CD4-positive, alpha-beta memory T cell (primary cell): Measurements from ENCODE around the gene PACRG. TPM values are rescaled to one million over a fixed set of nuclear protein-coding genes. Genes with fewer than 3 reads are reported as not detected.

Experiments
- CTCF ChIA-PET: fragments of 350-600 bp; sonication (Branson Sonifier 250); formaldehyde crosslinking; loops from one replicate; lab custom pipeline; 2021; ENCODE audit warnings: inconsistent platforms; ENCODE audit not compliant: partially characterized antibody; lab: Charles Lee
- POLR2A ChIA-PET: fragments of 350-600 bp; sonication (Branson Sonifier 250); formaldehyde crosslinking; loops from one replicate; lab custom pipeline; 2021; ENCODE audit not compliant: partially characterized antibody; lab: Charles Lee
- DNase-seq, 5 donors: peaks; one replicate each; pipeline versions ENCODE4 v3.0.0 to v3.0.0-alpha.2; 2020 to 2022; ENCODE audit warnings: mixed read lengths in 1 of 5
- H3K27ac ChIP-seq: one replicate; pipeline ENCODE4 v1.7.0; 2013; ENCODE audit warnings: low read depth, low read length
- H3K27me3 ChIP-seq: 2 replicates; pipeline ENCODE4 v1.7.0; 2013; ENCODE audit warnings: mild to moderate bottlenecking, low read length, moderate library complexity; ENCODE audit not compliant: insufficient read depth
- H3K36me3 ChIP-seq: 2 replicates; pipeline ENCODE4 v1.7.0; 2013; ENCODE audit warnings: mild to moderate bottlenecking, low read length, moderate library complexity; ENCODE audit not compliant: insufficient read depth
- H3K4me1 ChIP-seq: 2 replicates; pipeline ENCODE4 v1.7.0; 2013; ENCODE audit warnings: mild to moderate bottlenecking, low read length, moderate library complexity; ENCODE audit not compliant: insufficient read depth
- H3K4me3 ChIP-seq, 2 donors: one replicate each; pipeline ENCODE4 v1.7.0; 2013; ENCODE audit warnings: low read length in 2 of 2, mild to moderate bottlenecking in 1 of 2
- H3K9me3 ChIP-seq, 2 donors: one replicate each; pipeline ENCODE4 v1.7.0; 2013; ENCODE audit warnings: low read length in 2 of 2, control low read depth in 1 of 2; ENCODE audit not compliant: control insufficient read depth in 1 of 2
- H3K27ac Mint-ChIP-seq, 7 donors: one replicate each; pipeline ENCODE4 v1.8.0; 2020 to 2021; ENCODE audit warnings: mixed read lengths in 7 of 7, mild to moderate bottlenecking in 6 of 7, inconsistent platforms in 3 of 7, moderate library complexity in 3 of 7
- H3K27me3 Mint-ChIP-seq, 2 donors: one replicate each; pipeline ENCODE4 v1.8.0; 2020 to 2021; ENCODE audit warnings: mixed read lengths in 2 of 2
- H3K36me3 Mint-ChIP-seq, 2 donors: one replicate each; pipeline ENCODE4 v1.8.0; 2020 to 2021; ENCODE audit warnings: mixed read lengths in 2 of 2, inconsistent platforms in 1 of 2, mild to moderate bottlenecking in 1 of 2
- H3K4me1 Mint-ChIP-seq, 4 donors: one replicate each; pipeline ENCODE4 v1.8.0; 2020 to 2021; ENCODE audit warnings: mixed read lengths in 4 of 4, mild to moderate bottlenecking in 1 of 4
- H3K4me3 Mint-ChIP-seq, 8 donors: one replicate each; pipeline ENCODE4 v1.8.0; 2020 to 2021; ENCODE audit warnings: mixed read lengths in 8 of 8, mild to moderate bottlenecking in 7 of 8, moderate library complexity in 6 of 8, inconsistent platforms in 3 of 8
- H3K9me3 Mint-ChIP-seq, 8 donors: one replicate each; pipeline ENCODE4 v1.8.0; 2020 to 2021; ENCODE audit warnings: mixed read lengths in 8 of 8, mild to moderate bottlenecking in 5 of 8, inconsistent platforms in 3 of 8, moderate library complexity in 1 of 8
- intact Hi-C: fragments of 100-400 bp; cut with micrococcal nuclease; formaldehyde crosslinking; loops from one replicate; pipeline ENCODE4 v1.15.1; 2023
- polyA plus RNA-seq, 2 donors: library from polyadenylated mRNA; unstranded; fragments of 300-500 nt; fragmentation: Illumina TruSeq; gene quantifications; one replicate each; pipeline ENCODE4 v1.2.3, GENCODE V29; 2021
- total RNA-seq, 2 experiments: library from RNA; stranded (reverse); gene quantifications; one replicate each; pipeline ENCODE4 v1.2.3, GENCODE V29; 2021

Gene PACRG
- total and polyA plus RNA-seq, 4 experiments from 2014 or later = 0.21 to 1.5 (median 0.81) TPM; not detected in 1

GRCh38 chr6:162730502-162730901 lies 2.7 kb downstream of the PACRG start:
- H3K27ac Mint-ChIP-seq = peak overlapping the region in 2 of 7 donors; percentile 13 to 17
- H3K9me3 Mint-ChIP-seq = no peaks in the 10 kb centered on the region
- H3K4me1 ChIP-seq = peaks cover 19% of the 10 kb centered on the region
- DNase-seq = no peak
- H3K4me1 Mint-ChIP-seq = peaks cover 10 to 28% (median 21%) of the 10 kb centered on the region in 4 donors
- H3K9me3 ChIP-seq = no peaks in the 10 kb centered on the region
- H3K4me3 Mint-ChIP-seq = no peak overlapping the region
- H3K27me3 Mint-ChIP-seq = no peaks in the 10 kb centered on the region
- no peak overlapping the region for H3K27ac ChIP-seq
- POLR2A ChIA-PET = no interaction called here
- no peak overlapping the region for H3K4me3 ChIP-seq
- CTCF ChIA-PET = no interaction called here
- intact Hi-C loops = no loop called here
- H3K36me3 ChIP-seq = no peaks in the 10 kb centered on the region
- peaks cover 0 to 2% of the 10 kb centered on the region in 2 donors for H3K36me3 Mint-ChIP-seq
- no peaks in the 10 kb centered on the region for H3K27me3 ChIP-seq

- H3K4me1 ChIP-seq = peaks cover 7% of the 10 kb centered on the region
- H3K9me3 ChIP-seq = no peaks in the 10 kb centered on the region
- H3K27ac ChIP-seq = no peak overlapping the region
- peak in 3 of 5 donors; percentile 9 to 21 (median 11) for DNase-seq
- peak overlapping the region in 6 of 8 donors; percentile 13 to 66 (median 27) for H3K4me3 Mint-ChIP-seq
- H3K36me3 Mint-ChIP-seq = no peaks in the 10 kb centered on the region
- ChIA-PET CTCF (no interaction called here), POLR2A (no interaction called here)
- H3K4me3 ChIP-seq = no peak overlapping the region
- H3K27ac Mint-ChIP-seq = peak overlapping the region in 5 of 7 donors; percentile 18 to 88 (median 71)
- no peaks in the 10 kb centered on the region for H3K36me3 ChIP-seq
- intact Hi-C loops = no loop called here
- no peaks in the 10 kb centered on the region for H3K9me3 Mint-ChIP-seq
- no peaks in the 10 kb centered on the region for H3K27me3 Mint-ChIP-seq
- no peaks in the 10 kb centered on the region for H3K27me3 ChIP-seq
- H3K4me1 Mint-ChIP-seq = peaks cover 2 to 12% (median 8%) of the 10 kb centered on the region in 4 donors
Measured at GRCh38 chr6:162733489-162733888, 5.7 kb downstream of the PACRG start.

GRCh38 chr6:162736961-162737360 lies 9.2 kb downstream of the PACRG start:
- H3K4me3 Mint-ChIP-seq = no peak overlapping the region
- H3K9me3 Mint-ChIP-seq = peaks cover 0 to 3% (median 0%) of the 10 kb centered on the region in 8 donors
- no peaks in the 10 kb centered on the region for H3K9me3 ChIP-seq
- H3K4me1 Mint-ChIP-seq = peaks cover 2 to 11% (median 8%) of the 10 kb centered on the region in 4 donors
- no peak for DNase-seq
- intact Hi-C loops = no loop called here
- no peaks in the 10 kb centered on the region for H3K36me3 ChIP-seq
- H3K4me1 ChIP-seq = peaks cover 7% of the 10 kb centered on the region
- H3K27me3 ChIP-seq = no peaks in the 10 kb centered on the region
- no peaks in the 10 kb centered on the region for H3K36me3 Mint-ChIP-seq
- no peaks in the 10 kb centered on the region for H3K27me3 Mint-ChIP-seq
- ChIA-PET POLR2A (no interaction called here), CTCF (no interaction called here)
- peak overlapping the region in 1 of 7 donors; percentile 58 for H3K27ac Mint-ChIP-seq
- H3K4me3 ChIP-seq = no peak overlapping the region
- H3K27ac ChIP-seq = no peak overlapping the region

- Histone ChIP-seq H3K27ac (no peak overlapping the region), H3K36me3 (no peaks in the 10 kb centered on the region), H3K4me3 (no peak overlapping the region), H3K27me3 (no peaks in the 10 kb centered on the region), H3K4me1 (no peaks in the 10 kb centered on the region), H3K9me3 (no peaks in the 10 kb centered on the region)
- intact Hi-C loops = no loop called here
- ChIA-PET CTCF (no interaction called here), POLR2A (no interaction called here)
- Mint-ChIP-seq H3K27ac (no peak overlapping the region), H3K4me1 (no peaks in the 10 kb centered on the region), H3K4me3 (no peak overlapping the region), H3K36me3 (no peaks in the 10 kb centered on the region), H3K9me3 (no peaks in the 10 kb centered on the region), H3K27me3 (no peaks in the 10 kb centered on the region)
- DNase-seq = no peak
Measured at GRCh38 chr6:162750776-162751175, 23.0 kb downstream of the PACRG start.

GRCh38 chr6:162751211-162751859 lies 23.6 kb downstream of the PACRG start:
- intact Hi-C loops = no loop called here
- CTCF ChIA-PET = no interaction called here
- Mint-ChIP-seq H3K36me3 (no peaks in the 10 kb centered on the region), H3K4me3 (no peak overlapping the region), H3K27me3 (no peaks in the 10 kb centered on the region), H3K27ac (no peak overlapping the region), H3K9me3 (peaks cover 0 to 2% (median 0%) of the 10 kb centered on the region in 8 donors), H3K4me1 (no peaks in the 10 kb centered on the region)
- Histone ChIP-seq H3K27me3 (no peaks in the 10 kb centered on the region), H3K4me3 (no peak overlapping the region), H3K27ac (no peak overlapping the region), H3K36me3 (no peaks in the 10 kb centered on the region), H3K9me3 (no peaks in the 10 kb centered on the region), H3K4me1 (no peaks in the 10 kb centered on the region)
- no peak for DNase-seq
- POLR2A ChIA-PET = no interaction called here

- peaks cover 0 to 5% (median 0%) of the 10 kb centered on the region in 8 donors for H3K9me3 Mint-ChIP-seq
- no peaks in the 10 kb centered on the region for H3K36me3 Mint-ChIP-seq
- intact Hi-C loops = no loop called here
- H3K4me3 ChIP-seq = no peak overlapping the region
- no peaks in the 10 kb centered on the region for H3K9me3 ChIP-seq
- no peaks in the 10 kb centered on the region for H3K4me1 ChIP-seq
- no peak overlapping the region for H3K27ac Mint-ChIP-seq
- H3K27me3 Mint-ChIP-seq = no peaks in the 10 kb centered on the region
- no peak overlapping the region for H3K4me3 Mint-ChIP-seq
- H3K27ac ChIP-seq = no peak overlapping the region
- ChIA-PET CTCF (no interaction called here), POLR2A (no interaction called here)
- no peaks in the 10 kb centered on the region for H3K4me1 Mint-ChIP-seq
- H3K36me3 ChIP-seq = no peaks in the 10 kb centered on the region
- DNase-seq = no peak
- H3K27me3 ChIP-seq = no peaks in the 10 kb centered on the region
Measured at GRCh38 chr6:162753775-162754174, 26.0 kb downstream of the PACRG start.

GRCh38 chr6:162770136-162770535 lies 42.4 kb downstream of the PACRG start:
- no peak overlapping the region for H3K4me3 ChIP-seq
- no peaks in the 10 kb centered on the region for H3K9me3 ChIP-seq
- Mint-ChIP-seq H3K4me1 (peaks cover 2 to 6% (median 4%) of the 10 kb centered on the region in 4 donors), H3K4me3 (no peak overlapping the region), H3K27me3 (no peaks in the 10 kb centered on the region), H3K9me3 (no peaks in the 10 kb centered on the region), H3K27ac (no peak overlapping the region), H3K36me3 (no peaks in the 10 kb centered on the region)
- H3K27ac ChIP-seq = no peak overlapping the region
- no peak for DNase-seq
- no peaks in the 10 kb centered on the region for H3K36me3 ChIP-seq
- POLR2A ChIA-PET = no interaction called here
- CTCF ChIA-PET = no interaction called here
- no peaks in the 10 kb centered on the region for H3K27me3 ChIP-seq
- intact Hi-C loops = no loop called here
- H3K4me1 ChIP-seq = no peaks in the 10 kb centered on the region
